ELR (cell line): ENCODE results near the gene ZNF442.
"Not testable (repeated sequence)": the region's sequence is repeated elsewhere in the genome, so short reads cannot be mapped to it uniquely, and the experiment has no call there.

ENCODE experiments used
- DNase-seq: peaks from one replicate; pipeline ENCODE4 v3.0.0-alpha.2; 2015; ENCODE audit warnings: low read depth

ZNF442 gene

DNA sequence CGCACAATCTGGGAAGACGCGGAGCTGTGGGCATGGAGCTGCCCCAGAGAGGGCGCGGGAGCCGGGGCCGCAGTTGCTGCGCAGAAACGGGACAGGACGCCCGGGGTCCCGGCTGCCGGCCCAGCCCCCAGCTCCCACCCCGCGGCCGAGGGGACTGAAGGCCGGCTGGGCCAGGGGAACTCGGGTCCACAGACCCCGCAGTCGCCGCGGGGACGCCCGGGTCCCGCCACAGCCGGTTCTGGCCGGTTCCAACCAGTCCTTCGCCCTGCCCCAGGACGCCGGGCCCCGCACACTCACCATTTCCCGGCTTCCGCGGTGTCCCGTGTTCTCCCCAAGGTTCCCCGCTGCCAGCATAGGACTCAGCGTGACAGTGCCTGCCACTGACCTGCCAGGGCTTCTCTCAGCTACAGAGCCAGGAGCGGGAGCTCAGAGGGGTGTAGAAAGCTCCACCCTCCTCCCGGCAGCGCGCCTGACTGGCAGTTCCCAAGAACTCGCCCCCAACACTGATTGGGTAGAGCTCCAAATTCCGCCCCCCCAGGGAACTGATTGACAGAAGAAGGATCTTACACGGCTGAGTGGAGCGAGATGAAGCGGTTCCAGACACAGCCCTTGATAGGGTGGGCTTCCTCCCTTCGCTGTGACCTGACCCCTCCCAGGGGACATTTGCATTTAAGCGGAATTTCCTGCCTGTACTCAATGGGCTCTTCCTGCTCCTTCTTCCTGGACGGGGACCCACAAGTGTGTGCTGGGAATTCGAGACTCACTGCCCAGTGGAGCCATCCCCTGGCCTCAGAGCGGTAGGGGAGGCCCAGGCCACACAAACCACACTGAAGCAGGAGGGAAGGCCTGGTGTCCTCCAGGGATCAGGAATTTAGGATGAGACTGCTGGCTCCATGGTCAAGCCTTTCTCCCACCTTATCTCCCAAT lies at the start of gene ZNF442:
Gene ZNF442 (minus strand): TSS at position 448 of the 927 bp plus-strand sequence. CDS start 2,052 bp downstream, outside the sequence.
- DNase-seq: peak; percentile 98

GRCh38 chr19:12411893-12412292 lies 46.4 kb upstream of the ZNF442 start:
- DNase-seq: no peak

DNA sequence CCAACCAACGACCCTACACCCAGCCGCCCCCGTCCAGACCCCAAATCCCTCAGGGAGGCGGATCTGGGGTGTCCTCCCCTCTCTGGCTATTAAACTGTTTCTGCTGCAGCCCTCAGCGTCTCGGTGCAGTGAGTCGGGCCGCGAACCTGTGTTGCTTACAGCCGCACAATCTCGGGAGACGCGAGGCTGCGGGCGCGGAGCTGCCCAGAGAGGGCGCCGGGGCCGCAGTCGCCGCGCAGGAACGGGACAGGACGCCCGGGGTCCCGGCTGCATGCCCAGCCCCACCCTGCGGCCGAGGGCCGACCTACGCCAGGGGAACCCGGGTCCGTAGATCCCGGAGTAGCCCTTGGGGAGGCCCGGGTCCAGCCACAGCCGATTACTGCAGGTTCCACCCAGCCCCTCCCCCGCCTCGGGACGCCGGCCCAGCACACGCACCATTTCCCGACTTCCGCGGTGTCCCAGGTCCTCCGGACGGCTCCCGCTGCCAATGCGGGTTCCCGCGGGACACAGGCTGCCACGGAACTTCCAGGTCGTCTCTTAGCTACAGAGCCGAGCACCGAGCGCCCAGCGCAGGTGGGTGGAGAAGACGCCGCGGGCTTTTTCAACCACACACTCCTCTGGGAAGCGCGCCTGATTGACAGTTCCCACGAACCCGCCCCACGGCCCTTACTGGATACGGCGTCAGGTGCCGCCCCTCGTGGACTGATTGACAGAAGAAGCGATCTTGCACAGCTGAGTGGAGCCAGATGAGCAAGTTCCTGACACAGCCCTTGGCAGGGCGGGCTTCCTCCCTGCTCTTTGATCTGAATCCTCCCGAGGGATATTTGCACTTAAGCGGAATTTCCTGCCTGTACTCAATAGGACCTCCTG lies 35.4 kb upstream of the ZNF442 start, which contains the start of gene ZNF799:
Gene ZNF799 (minus strand): TSS at position 639 of the 870 bp plus-strand sequence. CDS start 201 bp downstream, at position 438.
- DNase-seq: peak; percentile 97

GRCh38 chr19:12399901-12400632 lies 34.6 kb upstream of the ZNF442 start:
- peak; percentile 51 for DNase-seq

- DNase-seq: not testable (repeated sequence)
These were observed 25.7 kb upstream of the ZNF442 start for GRCh38 chr19:12391148-12391547.

DNA sequence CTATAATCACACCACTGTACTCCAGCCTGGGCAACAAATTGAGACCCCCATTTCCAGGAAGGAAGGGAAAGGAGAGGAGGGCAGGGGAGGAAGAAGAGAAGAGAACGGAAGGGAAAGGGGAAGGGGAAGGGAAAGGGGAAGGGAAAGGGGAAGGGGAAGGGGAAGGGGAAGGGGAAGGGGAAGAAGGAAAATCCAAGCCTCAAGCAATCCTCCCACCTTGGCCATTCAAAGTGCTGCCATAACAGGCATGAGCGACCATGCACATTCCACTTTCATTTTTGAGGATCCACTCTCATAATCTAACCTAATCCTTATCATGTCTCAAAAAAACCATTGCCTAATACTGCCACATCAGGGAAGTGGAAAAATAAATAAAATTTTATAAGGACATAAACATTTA lies 20.9 kb upstream of the ZNF442 start:
- not testable (repeated sequence) for DNase-seq

- no peak for DNase-seq
These were observed 14.9 kb upstream of the ZNF442 start for GRCh38 chr19:12380444-12380737.

DNA sequence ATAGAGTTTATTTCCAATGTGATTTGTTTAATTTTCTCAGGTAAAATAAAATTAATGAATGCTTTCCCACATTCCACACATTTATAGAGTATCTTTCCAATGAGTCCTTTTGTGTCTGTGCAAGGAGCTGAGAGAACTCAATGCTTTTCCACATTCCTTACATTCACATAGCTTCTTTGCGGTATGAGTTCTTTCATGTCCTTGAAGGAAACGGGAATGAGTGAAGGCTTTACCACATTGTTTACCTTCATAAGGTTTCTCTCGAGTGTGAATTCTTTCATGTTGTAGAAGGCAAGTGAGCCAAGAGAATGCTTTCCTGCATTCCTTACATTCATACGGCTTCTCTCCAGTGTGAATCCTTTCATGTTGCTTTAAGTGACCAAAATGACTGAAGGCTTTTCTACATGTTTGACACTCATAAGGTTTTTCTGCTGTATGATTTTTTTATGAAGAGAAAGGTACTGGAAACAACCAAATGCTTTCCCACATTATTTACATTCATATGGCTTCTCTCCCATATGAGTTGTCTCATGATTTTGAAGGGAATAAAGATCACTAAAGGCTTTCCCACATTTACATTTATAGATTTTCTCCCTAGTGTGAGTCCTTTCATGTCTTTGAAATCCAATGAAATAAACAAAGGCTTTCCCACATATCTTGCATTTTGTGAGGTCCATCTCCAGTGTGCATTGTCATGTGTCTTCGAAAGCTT lies 14.4 kb upstream of the ZNF442 start:
- DNase-seq: no peak

GRCh38 chr19:12374026-12374425 lies 8.5 kb upstream of the ZNF442 start:
- DNase-seq: no peak

DNA sequence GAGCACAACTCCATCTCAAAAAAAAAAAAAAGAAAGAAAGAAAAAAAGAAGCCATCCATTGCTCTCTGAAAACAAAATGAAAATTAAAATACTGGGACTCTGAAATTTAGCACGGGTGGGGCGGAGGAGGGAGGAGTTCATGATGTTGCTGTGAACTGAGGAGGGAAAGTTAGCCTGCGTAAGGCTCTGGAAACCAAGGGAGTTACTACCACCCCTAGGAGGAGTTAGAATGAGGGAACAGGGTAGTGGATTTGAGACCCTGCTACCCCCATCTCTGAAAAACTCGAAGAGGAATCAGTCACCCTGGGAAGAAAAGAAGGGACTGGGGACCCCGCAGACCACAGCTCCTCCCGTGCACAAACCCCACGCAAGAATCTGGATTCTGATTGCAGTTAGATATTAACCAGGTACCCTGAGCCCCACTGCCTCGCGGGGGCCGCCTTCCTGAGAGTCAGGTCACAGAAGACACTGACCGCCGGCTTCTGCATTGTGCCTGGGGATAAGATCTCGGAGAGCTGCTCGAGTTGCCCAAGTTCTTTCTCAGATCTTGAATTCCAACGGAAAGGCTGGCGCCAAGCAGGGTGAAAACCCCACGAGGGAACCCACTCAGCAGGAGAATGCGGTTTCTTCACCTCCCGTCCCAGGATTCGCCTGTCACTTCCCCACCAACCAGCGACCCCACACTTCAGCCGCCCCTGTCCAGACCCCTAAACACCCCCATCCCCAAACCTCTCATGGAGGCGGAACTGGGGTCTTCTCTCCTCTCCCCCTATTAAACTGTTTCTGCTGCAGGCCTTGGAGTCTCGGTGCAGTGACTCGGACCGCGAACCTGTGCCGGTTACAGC lies 870 bp downstream of the ZNF442 start:
- peak; percentile 40 for DNase-seq

DNA sequence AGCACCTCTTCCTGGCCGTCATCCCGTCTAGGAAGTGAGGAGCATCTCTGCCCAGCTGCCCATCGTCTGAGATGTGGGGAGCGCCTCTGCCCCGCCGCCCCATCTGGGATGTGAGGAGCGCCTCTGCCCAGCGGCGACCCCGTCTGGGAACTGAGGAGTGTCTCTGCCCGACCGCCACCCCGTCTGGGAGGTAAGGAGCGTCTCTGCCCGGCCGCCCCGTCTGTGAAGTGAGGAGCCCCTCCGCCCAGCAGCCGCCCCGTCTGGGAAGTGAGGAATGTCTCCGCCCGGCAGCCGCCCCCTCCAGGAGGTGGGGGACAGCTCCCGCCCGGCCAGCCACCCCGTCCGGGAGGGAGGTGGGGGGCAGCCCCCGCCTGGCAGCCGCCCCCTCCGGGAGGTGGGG lies 3.2 kb downstream of the ZNF442 start:
- DNase-seq: not testable (repeated sequence)

DNA sequence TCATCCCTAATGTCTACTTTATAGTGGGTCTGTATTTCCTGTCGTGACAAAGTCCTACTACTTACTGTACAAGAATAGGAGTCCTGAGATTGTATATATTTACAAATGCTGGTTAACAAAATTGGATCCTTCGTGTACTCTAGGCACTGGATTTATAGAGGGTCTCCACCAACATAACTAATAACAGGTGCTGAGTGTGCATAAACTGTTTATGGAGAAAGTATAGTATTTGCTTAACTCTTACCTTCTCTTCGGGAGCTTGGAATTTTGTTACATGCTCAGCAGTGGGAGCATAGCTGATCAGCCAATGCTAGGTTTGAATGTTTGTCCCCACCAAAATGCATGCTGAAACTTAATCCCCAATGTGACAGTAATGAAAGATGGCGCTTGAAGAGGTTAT lies 12.1 kb downstream of the ZNF442 start:
- no peak for DNase-seq

DNA sequence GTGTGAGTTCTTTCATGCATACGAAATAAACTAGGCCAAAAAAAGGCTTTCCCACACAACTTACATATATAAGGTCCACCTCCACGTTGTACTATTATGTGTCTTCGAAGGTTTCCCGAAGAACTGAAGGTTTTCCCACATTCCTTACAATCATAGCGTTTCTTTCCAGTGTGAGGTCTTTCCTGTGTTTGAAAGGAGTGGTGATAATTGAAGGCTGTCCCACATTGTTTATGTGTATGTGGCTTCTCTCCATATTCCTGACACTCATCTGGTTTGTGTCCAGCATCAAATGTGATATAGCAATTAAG lies 14.6 kb downstream of the ZNF442 start:
- DNase-seq: no peak

GRCh38 chr19:12350185-12350889 lies 15.1 kb downstream of the ZNF442 start:
- DNase-seq: no peak

DNA sequence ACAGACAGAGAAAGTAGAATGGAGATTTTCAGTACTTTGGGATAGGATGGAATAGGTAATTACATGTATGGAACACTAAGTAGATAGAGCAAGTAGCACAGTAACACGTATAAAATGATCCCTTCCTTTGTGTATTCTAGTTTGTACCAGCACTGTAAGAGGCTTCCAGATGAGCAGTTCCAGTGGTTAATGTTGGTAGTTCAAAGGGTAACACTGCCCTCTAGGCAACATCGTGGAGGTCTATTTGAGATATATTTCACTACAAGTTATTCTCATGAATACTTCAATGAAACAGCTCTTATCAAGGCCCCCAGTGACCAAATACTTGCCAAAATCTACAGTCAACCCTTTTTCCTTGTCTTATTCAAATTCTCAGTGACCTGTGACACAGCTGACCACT lies 18.6 kb downstream of the ZNF442 start:
- no peak for DNase-seq

DNA sequence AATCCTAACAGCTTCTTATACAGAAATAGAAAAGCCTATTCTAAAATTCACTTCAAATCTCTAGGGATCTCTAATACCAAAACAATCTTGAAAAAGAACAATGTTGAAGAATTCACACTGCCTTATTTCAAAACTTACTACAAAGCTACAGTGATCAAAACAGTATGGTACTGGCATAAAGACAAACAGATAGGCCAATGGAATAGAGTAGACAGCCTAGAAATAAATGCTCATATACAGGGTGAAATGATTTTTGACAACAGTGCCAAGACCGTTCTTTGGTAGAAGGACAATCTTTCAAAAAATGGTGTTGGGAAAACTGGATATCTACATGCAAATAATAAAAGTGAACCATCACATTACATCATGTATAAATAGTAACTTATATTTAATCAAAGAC lies 20.3 kb downstream of the ZNF442 start:
- DNase-seq: no peak

GRCh38 chr19:12333162-12334159 lies 32.0 kb downstream of the ZNF442 start, which contains the start of gene ZNF563:
ZNF563 (minus strand) TSS chr19:12333633; CDS start chr19:12333482, 151 bp downstream.
- peak; percentile 96 for DNase-seq

GRCh38 chr19:12331211-12331941 lies 34.1 kb downstream of the ZNF442 start:
- DNase-seq: no peak
